GM10847 (cell line): ENCODE results near the gene PTPN22.

ENCODE experiments used
- POLR2A ChIP-seq: IDR thresholded peaks from 2 replicates; pipeline ENCODE4 v1.6.1; 2011; ENCODE audit not compliant: insufficient read length; ENCODE audit errors: extremely low read depth

Gene PTPN22

GRCh38 chr1:113871597-113872113 is at the start of gene PTPN22:
PTPN22 (minus strand) TSS chr1:113871712.
- peak; percentile 65 for TF ChIP-seq POLR2A

DNA sequence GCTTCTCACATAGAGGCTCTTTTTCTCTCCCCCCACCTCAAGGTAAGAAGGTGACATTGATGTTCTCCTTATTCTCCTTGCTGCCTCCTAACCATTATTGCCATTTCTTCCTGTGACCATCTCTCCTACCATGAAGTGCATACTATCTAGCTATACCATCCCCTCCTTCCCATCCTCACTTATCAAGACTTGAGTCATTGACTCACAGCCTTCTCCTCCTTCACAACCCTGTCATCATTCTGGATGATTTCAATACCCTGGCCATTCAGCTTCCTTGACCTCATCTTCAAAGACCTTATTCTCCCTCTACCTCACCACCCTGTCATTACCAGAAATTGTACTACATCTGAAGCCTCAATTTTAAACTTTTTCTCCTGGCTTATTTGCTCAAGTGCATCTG is 46.7 kb upstream of the PTPN22 start:
- TF ChIP-seq POLR2A, result no peak

DNA sequence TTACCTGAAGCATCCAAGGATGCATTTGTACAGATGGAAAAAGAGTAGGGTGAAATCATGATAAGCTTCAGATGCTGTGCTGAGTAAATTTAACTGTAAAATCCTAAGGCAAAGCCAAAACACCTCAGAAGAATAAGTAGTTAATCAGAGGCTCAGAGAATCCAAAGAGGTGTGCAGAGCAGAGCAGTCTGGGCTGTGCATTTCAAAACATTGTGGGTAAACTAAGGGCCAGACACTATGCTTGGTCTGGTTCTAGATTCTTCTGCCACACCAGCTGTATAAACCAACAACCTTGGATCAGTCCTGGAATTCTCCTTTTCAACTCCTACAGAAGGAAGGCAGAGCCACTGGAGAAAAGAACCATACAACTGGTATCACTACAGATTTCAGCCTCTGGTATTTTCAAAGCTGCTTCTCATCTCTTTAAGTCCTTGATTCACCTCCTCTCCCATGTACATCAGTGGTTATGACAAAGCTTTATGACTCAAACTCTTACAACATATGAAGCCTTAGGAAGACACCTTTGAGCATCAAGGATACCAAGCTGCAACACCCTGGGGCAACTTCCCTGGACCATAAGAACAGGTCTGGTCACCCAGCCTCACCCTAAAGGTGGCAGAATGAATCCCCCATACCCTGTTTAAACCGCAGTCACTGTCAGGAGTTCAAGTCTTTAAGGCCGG is 46.0 kb upstream of the PTPN22 start:
- no peak for TF ChIP-seq POLR2A

GRCh38 chr1:113916974-113917373 is 45.5 kb upstream of the PTPN22 start:
- no peak for TF ChIP-seq POLR2A

DNA sequence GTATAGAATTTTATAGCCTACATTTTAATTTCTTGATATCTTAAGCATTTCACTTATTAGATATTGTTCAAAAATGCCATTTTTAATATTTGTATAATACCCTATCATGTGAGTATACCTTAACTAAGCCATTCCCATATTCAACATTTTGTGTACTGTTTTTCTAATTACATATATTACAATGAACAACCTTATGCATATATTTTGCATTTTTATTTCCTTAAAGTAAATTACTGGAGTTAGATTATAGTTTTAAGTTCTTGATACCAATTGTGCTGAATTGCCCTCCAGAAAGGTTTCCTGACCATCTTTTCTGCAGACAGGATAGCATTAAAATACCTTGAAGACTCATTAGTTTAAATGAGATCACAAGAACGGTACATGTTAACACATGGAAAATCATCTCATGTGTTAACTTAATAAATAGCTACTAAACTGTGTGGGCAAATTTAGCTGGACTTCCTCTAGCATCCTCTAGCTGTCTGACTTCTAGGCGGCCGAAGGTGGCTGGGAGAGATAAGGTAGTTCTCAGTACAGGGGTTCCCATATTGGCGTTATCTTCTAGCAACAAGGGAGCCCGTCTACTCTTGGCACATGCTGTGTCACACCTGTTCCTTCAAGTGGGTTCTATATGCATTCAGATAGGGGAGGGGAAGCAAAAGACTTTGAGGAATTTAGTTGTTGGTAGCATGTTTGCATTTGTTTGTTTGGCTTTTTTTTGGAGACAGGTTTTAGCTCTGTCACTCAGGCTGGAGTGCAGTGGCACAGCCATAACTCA is 42.6 kb upstream of the PTPN22 start:
- TF ChIP-seq POLR2A, result no peak

DNA sequence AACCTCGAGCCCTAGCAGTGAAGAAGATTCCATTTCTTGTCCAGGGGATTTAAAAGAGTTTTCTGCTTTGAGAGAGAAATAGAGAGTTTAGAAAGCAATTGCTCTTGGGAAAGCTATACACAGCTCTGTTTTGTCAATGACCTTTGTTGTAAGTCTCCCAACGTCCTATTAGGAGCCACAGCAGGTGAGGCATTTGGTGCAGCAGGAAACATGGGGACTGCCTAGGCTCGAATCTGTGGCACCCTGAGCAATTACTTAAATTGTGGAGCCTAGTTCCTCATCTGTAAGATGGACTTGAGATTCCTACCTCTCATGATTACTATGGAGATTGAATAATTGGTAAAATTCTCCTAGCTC is 41.8 kb upstream of the PTPN22 start:
- TF ChIP-seq POLR2A, result no peak

DNA sequence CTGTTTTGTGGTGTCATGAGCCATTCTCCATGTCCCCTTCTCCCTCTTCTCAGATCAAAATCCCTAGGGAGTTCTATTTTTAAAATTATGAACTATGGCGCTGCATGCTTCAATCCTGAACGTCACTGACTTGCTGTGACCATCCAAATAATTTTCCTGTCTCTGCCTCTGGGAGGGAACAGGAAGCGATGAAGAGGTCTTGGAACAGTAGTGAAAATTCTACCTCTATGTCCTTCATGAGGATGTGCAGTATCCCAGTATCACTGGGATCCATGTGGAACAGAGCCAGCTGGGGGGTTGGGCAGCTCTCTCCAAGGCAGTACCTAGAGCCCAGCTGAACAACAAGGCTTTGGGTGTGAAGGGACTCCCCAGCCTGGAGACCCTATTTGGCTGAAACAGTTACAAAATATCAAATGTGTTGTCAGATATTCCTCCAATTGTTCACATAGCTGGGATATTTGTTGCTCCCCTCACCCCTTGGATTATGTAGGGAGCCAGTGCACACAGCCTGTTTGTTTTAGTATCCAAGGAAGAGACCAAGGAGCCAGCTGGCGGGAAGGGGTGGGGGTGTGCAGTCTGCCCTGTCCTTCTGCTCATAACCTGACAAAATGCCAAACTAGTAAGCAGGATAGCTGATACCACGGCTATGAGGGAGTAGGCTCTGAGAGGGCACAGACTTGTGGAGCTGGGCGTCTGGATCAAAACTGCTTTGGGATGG is 41.2 kb upstream of the PTPN22 start:
- TF ChIP-seq POLR2A, result no peak

DNA sequence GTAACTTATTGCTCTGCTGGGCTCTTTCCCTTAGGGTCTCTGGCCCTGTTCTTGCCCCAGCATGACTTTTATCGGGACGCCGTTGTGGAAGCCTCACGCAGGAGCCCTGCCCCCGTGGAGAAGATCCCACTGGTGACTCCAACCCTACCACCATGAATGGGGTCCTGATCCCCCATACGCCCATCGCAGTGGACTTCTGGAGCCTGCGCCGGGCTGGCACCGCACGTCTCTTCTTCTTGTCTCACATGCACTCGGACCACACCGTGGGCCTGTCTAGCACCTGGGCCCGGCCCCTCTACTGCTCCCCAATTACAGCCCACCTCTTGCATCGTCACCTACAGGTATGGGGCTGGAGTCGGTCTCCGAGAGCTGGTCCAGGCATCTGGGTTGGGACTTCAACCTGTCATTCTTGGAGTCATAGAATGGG is 33.9 kb upstream of the PTPN22 start:
- no peak for TF ChIP-seq POLR2A

DNA sequence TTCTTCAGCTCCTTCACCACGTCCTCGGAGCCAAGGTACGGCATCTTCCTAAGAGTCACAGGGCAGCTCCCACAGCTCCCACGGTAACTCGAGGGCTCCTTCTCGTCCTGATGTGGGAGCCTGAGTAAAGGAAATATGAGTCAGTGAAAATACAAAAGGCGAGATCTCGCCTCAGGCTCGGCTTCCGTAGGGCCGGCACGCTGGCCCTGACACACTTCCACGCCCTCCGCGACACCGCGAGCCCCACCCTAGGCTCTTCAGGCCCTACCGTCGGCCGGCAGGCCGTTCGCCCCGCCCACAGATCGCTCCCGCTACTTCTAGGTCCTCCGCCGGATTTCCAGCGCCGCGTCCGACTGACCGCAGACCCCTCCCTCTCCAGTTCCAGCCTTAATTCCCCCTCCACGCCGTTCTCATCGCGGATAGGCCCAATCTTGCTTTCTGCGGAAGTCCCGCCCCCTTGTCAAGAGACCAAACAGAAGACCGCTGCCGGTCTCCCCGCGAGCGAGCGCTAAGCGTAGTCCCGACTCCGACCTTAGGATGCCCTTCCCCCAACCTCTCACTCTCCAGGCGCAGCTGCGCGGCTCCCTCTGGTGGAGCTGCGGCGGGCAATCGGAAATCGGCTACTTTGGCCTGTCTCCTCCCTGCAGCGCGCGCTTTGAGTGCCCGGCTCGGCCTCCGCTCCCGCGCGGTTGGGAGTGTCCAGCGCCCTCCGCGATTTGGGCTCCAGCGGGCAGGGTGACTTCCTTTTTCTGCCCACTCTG is 33.3 kb upstream of the PTPN22 start, which contains the start of the genes AP4B1 and DCLRE1B:
Gene AP4B1, minus strand, starts transcription at position 126 of the 761 bp plus-strand sequence. Its CDS starts 82 bp downstream, at position 44.
Gene DCLRE1B, plus strand, starts transcription at position 653 of the 761 bp plus-strand sequence. CDS start 261 bp downstream, outside the sequence.
- peak; percentile 64 for TF ChIP-seq POLR2A

GRCh38 chr1:113904293-113904673 is 32.8 kb upstream of the PTPN22 start:
- no peak for TF ChIP-seq POLR2A

DNA sequence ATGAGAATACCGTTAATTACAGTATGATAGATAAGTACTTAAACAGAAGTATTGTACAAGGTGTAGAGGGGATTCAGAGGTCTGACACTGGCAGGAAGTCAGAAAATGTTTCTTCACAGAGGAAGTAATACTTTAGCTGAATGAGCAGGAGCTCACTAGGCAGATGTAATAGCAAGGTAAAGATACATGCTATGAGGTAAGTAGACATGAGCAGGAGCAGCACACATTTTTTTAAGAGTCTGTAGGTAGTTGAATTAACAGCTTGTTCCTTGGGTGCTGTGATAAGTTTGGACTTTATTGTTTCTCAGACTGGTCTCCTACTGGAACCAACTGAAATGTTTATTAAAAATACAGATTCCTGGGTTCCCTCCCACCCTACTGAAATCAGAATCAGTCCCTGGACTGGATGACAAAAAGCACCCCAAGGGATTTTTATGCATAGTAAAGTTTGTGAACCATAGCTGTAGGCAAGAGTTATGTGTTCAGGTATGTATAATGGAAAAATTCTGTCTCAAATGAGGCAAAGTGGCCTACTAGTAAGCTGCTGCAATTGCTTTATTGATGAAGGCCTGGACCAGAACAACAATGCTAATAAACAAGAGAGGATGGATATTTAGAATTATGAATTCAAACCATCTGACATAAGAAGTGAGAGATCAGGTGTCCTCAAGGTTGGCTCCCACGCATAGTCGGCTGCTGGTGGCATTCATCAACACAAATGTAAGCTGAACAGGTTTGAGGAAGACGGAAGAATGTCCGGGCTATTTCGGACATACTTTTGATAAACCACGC is 32.2 kb upstream of the PTPN22 start:
- no peak for TF ChIP-seq POLR2A

GRCh38 chr1:113901191-113901590 is 29.7 kb upstream of the PTPN22 start:
- no peak for TF ChIP-seq POLR2A

- no peak for TF ChIP-seq POLR2A
Measured at GRCh38 chr1:113899111-113899510, 27.6 kb upstream of the PTPN22 start.

DNA sequence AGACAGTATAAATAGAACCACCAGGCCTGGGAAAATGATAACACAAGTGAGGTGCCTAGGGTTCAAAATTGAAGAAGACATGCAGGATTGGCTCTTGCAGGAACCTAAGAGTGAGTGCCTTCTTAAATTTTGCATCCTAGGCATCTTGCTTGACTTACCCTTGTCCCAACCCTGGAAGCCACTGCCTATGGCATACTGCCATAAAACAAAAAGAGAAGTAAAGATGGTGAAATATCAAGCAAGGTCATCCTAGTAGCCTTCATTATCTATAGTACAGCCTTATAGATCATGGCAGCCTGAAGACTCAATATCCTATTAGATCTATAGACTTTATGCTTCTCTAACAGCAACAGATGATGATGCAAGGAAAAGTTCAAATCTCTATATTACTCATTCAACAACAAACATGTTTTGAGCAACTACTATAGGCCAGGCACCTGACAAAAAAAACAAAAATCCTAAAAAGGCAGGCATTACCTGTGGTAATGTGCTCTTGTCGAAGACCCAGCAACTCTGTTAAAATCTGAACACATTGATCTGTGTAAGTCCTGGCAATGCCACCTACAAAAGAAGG is 26.8 kb upstream of the PTPN22 start:
- TF ChIP-seq POLR2A, result no peak
